Testis (tissue), 2 donors: ENCODE measurements around the gene SUMO2.
"Not testable (repeated sequence)": the region's sequence is repeated elsewhere in the genome, so short reads cannot be mapped to it uniquely, and the experiment has no call there.

Experiments
- POLR2A ChIP-seq: fragments of 450-650 bp; IDR thresholded peaks from one replicate; pipeline ENCODE4 v1.6.1; 2017; ENCODE audit warnings: antibody characterized with exemption, mild to moderate bottlenecking, moderate library complexity
- TF ChIP-seq, protein P1 (sequence below), 3 experiments: fragments of 450-650 bp in 2 of 3; fragments of 200-600 bp in 1 of 3; sonication (generic) in 1 of 3; IDR thresholded peaks; one replicate each; pipeline ENCODE4 v1.5.1; 2016 to 2019; ENCODE audit warnings: antibody characterized with exemption in 3 of 3, mild to moderate bottlenecking in 2 of 3, moderate library complexity in 1 of 3

DNA sequence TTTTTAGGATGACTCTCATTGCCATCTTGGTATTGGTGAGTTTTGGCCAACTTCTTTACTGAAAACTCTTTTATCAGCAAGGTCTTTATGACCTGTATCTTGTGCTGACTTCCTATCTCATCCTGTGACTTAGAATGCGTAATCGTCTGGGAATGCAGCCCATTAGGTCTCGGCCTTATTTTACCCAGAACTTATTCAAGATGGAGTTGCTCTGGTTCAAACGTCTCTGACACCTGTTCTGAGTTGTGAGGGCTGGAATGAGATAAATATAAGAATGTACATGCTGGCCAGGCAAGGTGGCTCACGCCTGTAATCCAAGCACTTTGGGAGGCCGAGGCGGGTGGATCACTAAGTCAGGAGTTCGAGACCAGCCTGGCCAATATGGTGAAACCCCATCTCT lies 24.3 kb downstream of the SUMO2 start:
- not testable (repeated sequence) for TF ChIP-seq POLR2A
- TF ChIP-seq, protein P1, sequence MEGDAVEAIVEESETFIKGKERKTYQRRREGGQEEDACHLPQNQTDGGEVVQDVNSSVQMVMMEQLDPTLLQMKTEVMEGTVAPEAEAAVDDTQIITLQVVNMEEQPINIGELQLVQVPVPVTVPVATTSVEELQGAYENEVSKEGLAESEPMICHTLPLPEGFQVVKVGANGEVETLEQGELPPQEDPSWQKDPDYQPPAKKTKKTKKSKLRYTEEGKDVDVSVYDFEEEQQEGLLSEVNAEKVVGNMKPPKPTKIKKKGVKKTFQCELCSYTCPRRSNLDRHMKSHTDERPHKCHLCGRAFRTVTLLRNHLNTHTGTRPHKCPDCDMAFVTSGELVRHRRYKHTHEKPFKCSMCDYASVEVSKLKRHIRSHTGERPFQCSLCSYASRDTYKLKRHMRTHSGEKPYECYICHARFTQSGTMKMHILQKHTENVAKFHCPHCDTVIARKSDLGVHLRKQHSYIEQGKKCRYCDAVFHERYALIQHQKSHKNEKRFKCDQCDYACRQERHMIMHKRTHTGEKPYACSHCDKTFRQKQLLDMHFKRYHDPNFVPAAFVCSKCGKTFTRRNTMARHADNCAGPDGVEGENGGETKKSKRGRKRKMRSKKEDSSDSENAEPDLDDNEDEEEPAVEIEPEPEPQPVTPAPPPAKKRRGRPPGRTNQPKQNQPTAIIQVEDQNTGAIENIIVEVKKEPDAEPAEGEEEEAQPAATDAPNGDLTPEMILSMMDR (IDR thresholded peaks at IDR 0.05): not testable (repeated sequence)
